NCI-H524 (cell line): Measurements from ENCODE around the gene GRK5.

ENCODE experiments used
- DNase-seq, 2 experiments: peaks; one replicate each; lab custom pipeline; 2025; lab: John Stamatoyannopoulos, UW

The GRK5 gene

DNA sequence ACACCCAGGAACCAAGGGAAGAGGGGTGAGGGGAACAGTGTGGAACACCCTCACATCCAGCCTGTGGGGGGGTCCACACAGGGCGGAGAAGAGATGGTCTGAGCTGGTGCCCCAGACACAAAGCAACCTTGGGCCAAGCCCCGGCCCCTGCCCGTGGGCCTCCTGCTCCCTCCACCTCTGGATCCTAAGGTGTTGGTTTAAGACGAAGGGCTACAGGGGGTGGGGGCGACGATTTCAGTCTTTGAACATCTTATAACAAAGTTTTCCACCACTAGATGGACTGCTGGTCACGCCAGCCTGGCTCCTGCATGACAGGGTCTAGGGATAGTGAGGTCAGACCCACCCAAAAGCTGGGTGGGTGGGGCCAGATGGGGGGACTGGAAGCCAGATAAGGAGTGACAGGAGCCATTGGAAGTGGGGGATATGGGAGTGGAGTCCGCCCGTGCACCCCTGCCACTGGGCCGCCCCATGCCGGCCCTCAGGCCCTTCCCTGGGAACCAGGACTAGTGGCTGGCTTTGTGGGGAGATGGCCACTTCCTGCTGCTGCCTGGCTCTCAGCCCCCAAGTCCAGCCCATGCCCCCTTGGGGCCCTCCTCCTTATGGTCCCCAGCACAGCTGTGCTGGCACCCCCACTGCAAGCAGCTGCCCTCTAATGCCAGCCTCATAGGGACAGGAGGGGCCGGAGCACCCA, 236.7 kb downstream of the GRK5 start:
- no peak for DNase-seq

- DNase-seq = no peak
These were observed 237.5 kb downstream of the GRK5 start for GRCh38 chr10:119444866-119445265.

DNA sequence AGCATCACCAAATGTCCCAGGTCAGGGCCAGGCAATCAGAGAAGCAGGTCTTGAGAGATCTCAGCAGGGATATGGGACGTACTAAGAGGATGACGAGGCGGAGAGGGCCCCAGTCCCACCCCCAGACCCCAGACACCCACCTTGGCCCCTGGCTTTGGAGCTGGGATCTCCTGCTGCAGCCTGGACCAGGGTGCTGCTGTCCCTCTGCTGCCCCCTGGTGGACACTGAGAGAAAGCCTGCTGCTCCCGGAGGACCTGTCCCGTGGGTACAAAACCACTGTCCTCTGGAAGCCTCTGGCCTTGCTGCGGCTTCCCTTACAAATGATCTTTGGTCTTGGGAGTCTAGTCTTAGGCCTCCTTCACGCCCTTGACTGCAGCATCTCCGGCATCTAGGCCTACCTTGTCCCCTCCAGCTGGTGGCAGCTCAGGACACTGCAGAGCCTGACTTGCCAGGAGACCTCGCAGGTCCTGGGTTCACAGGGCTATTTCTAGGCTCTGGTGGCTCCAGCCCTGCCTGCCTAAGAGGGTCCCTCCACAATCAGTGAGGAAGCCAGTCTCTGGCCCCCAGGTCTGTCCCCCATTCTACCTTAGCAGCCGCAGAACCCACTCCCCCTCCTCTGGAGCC, 238.1 kb downstream of the GRK5 start:
- DNase-seq = peak in 1 of 2 experiments; percentile 34

- no peak for DNase-seq
These were observed 238.6 kb downstream of the GRK5 start for GRCh38 chr10:119445935-119446317.

- DNase-seq = no peak
These were observed 239.3 kb downstream of the GRK5 start for GRCh38 chr10:119446441-119447277.

DNA sequence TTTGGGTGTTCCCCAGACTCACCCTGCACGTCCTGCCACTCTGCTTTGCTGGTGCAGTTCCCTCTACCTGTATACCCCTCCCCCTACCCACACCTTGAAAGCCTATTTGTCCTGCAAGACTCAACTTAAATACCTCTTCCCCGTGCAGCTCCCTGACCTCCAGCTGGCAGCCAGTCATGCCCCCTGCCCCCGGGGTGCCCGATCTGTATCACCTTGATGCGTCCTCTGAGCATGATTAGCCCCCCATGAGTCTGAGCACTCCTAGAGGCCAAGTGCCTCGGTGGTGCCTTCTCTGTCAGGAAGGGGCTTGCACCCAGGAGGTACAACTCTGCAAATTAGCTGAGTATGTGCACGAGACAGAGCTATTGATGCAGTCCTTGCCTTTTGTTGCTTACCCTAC, 240.1 kb downstream of the GRK5 start:
- DNase-seq = no peak

DNA sequence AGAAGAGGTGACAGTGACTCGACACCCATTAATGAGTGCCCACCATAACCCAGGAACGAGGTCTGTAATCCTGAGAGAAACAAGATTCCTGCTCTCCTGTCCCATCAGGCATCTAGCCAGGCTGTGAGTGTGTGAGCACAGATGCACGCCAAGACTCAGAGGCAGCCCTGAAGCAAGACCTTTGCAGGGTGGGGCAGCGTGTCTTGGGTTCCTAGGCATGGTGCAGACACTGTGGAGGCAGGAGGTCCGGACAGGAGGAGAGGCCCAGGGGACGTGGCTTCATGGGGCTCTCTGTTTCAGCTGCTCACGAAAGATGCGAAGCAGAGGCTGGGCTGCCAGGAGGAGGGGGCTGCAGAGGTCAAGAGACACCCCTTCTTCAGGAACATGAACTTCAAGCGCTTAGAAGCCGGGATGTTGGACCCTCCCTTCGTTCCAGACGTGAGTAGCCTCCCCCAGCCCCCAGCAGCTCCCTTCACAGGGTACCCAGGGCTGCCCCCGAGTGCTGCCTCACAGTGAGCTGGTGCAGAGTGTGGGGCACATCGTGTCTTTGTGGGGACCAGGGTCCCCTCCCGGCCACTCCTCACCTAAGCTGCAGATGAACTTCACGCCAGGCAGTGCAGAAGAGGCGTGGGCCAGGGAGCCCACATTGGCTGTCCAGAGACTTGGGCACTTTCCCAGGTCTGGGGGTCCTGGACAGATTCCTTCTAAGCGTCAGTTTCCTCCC, 240.6 kb downstream of the GRK5 start:
- no peak for DNase-seq

DNA sequence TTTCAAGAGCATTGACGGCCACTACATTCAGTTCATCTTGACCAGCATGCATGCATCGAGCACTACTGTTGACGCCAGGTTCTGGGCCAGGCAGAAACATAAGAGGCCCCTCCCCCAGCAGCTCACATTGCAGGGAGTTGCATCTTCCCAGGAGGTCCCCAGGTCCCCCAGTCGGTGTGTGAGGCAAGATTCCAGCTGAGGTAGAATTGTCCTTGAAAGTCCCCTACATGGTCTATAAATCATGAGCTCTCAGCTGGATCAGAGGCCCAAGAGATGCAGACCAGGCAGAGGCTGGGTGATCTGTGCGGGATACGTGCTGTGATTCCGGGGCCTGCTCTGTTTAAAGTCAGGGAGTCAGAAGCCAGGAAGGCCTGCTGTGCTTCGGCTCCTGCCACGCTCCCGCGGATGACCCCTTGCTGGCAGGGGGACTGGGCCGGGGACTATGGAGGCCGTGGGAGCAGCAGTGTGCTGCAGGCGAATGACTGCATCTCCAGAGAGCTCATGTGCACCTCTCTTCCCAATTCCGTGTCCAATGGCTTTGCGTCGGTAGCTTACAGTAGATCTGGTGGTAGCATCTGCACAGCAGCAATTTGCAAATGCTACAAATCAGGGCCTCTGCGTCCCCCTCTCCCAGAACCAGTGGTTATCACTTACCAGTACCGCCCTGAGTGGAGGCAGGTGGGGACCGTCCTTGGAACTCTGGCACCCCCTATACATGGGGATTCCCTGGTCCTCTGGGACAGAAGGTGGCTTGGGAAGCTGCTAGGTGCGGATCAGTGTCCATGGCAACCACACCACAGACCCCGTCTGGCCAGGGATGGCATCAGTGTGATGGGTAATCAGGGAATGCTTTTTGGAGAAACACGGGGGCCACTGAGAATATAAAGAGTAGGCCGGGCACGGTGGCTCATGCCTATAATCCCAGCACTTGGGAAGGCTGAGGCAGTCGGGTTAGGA, 241.5 kb downstream of the GRK5 start:
- peak in 1 of 2 experiments; percentile 3 for DNase-seq

DNA sequence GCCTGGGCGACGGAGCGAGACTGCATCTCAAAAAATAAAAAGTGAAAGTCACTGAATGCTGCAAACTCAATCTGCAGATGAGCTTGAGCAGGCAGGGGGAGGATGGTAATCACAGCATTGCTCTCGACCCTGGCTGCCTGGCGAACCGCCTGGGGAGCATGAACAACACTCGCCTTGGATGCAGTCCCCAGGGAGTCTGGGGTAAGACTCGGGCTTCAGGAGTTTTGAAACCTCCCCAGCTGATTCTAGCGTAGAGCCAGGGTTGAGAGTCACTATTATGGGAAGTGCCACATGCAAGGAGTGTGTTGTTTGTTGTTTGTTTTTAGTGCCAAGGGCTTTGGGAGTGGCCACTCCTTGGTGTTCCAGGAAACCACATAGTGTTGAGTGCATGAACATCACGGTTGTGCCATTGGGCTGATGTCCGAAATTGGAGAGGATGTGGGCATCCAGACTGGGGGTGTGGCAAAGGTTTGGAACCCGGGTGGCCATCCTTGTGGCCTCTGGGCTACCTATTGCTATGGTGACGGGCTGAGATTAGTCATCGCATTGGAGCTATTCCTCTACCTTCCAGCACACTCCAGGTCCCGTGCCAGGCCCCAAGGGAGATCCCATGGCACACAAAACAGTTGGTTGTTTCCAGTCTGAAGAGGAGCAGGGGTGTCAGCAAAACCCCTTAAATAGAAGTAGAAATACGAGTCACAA, 242.5 kb downstream of the GRK5 start:
- DNase-seq = no peak

DNA sequence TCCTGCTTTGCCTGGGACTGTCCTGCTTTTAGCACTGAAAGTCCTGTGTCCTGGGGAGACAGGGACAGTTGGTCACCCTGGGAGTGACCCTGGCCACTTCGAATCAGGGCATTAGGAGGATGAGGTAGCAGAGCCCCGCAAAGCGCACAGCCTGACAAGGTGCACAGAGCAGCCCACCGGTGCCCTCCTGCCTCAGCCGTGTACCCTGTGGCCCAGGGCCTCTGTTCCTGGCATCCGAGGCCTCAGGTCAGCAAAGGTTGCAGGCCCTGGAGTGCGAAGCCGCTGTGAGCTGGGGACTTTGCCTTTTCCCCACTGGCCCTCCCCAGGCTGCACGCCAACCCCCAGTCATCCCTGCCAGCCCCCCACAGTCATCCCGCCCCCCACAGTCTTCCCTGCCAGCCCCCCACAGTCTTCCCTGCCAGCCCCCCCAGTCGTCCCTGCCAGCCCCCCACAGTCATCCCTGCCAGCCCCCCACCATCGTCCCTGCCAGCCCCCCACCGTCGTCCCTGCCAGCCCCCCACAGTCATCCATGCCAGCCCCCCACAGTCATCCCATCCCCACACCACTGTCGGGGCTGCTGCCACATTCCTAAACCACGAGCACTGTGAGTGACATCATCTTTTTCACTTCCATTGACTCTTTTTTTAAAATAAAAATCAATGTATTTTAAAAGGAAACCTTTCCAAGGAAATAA, 243.4 kb downstream of the GRK5 start:
- DNase-seq = no peak

DNA sequence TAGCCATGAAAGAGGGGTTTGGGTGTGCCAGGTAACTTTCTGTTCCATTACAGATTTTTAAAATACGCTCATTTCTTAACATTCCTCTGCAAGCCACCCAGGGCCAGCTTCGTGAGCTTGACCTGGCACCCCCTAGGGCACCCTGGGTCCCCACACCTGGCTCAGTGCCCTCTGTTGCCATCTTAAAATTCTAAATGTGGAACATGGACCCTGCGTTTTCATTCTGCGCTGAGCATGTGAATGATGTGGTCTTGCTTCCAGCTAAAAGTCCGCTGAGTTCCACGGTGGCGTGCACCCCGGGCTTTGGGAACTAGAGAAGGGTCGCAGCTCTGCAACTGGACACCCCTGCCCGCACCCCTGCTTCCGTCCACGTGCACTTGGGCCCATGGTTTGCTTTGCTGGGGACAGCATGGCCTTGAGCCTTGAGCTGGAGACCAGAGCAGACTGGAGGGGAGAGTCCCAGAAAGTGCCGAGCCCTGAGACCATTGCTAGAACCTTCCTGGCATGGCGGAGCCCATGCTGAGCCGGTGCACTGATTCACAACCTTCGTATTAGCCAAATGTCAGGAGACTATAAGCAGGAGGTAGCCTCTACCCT, 244.0 kb downstream of the GRK5 start:
- DNase-seq = no peak

GRCh38 chr10:119452396-119452795, 245.0 kb downstream of the GRK5 start:
- no peak for DNase-seq

- no peak for DNase-seq
These were observed 245.9 kb downstream of the GRK5 start for GRCh38 chr10:119453313-119453712.

- DNase-seq = no peak
These were observed 246.9 kb downstream of the GRK5 start for GRCh38 chr10:119454316-119454715.

DNA sequence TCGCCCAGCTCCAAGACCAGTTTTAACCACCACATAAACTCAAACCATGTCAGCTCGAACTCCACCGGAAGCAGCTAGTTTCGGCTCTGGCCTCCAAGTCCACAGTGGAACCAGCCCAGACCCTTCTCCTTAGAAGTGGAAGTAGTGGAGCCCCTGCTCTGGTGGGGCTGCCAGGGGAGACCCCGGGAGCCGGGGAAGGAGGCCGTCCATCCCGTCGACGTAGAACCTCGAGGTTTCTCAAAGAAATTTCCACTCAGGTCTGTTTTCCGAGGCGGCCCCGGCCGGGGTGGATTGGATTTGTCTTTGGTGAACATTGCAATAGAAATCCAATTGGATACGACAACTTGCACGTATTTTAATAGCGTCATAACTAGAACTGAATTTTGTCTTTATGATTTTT, 247.6 kb downstream of the GRK5 start:
- DNase-seq = no peak

GRCh38 chr10:119455609-119456434, 248.5 kb downstream of the GRK5 start:
- no peak for DNase-seq

- no peak for DNase-seq
These were observed 249.1 kb downstream of the GRK5 start for GRCh38 chr10:119456435-119456810.

DNA sequence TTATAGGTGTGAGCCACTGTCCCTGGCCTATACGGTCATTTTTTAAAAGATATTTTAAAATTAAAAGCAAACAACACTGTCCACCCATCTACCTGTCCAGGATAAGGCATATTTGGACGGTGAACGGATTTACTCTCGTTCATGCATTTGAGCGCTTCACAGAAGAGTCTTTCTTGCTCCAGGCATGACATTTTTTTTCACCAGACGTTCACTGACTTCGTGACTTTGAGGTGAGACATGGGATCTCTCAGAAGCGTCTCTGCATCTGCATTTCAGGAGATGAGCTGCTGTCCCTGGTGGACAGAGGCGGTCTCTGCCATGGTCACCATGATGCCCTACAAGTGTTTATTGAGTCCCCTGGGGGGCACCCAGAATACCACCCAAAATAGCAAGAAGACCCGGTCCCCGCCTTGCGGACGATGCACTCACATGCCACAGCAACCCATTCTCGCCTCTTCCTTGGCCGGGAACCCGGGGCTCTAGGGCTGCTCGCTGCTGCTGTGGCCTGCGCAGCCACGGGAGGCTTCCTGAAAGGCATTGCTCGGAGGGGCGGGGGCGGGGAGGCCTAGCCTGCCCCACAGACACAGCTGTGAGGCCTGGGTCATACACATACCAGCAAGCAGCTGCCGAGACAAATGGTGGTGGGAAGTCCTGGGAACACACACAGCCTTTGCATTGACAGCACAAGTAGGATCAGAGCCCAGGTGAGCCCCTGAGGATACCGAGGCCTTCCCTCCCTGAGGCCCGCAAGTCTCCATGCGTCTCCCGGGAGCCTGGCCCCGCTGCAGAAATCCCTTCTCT, 250.8 kb downstream of the GRK5 start:
- DNase-seq = no peak
